Stomach (tissue), 4 donors: Measurements from ENCODE around the gene DMRT2.

ENCODE experiments used
- POLR2A ChIP-seq, 4 donors: fragments of 450-650 bp; IDR thresholded peaks; one replicate each; pipeline ENCODE4 v1.6.1; 2016; ENCODE audit warnings: antibody characterized with exemption in 4 of 4, control low read depth in 2 of 4, mild to moderate bottlenecking in 1 of 4, moderate library complexity in 1 of 4
- TF ChIP-seq, protein P1 (sequence below), 7 experiments: fragments of 450-650 bp in 4 of 7; fragments of 200-600 bp in 3 of 7; sonication (generic) in 3 of 7; IDR thresholded peaks; one replicate each; pipeline ENCODE4 v1.5.1; 2016 to 2019; ENCODE audit warnings: antibody characterized with exemption in 7 of 7, control low read depth in 2 of 7, mild to moderate bottlenecking in 1 of 7

DNA sequence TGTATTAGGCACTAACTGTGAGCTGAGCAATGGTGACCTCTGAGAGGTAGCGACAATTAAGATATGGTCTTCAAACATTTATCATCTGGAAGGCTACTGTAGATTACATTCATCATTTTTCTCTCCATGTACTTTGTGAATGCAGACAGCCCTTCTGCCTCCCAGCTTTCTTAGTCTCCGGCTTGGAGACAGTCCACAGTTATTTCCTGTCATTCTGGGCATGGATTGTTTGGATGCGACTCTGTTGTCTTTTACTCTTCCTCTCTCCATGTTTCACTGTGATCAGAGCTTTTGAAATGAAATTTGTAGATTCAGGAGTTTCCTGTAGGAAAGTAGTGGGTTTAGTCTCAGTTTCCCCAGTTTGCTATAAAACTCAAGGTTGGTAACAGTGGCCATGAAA lies 20.5 kb downstream of the DMRT2 start:
- TF ChIP-seq, protein P1, sequence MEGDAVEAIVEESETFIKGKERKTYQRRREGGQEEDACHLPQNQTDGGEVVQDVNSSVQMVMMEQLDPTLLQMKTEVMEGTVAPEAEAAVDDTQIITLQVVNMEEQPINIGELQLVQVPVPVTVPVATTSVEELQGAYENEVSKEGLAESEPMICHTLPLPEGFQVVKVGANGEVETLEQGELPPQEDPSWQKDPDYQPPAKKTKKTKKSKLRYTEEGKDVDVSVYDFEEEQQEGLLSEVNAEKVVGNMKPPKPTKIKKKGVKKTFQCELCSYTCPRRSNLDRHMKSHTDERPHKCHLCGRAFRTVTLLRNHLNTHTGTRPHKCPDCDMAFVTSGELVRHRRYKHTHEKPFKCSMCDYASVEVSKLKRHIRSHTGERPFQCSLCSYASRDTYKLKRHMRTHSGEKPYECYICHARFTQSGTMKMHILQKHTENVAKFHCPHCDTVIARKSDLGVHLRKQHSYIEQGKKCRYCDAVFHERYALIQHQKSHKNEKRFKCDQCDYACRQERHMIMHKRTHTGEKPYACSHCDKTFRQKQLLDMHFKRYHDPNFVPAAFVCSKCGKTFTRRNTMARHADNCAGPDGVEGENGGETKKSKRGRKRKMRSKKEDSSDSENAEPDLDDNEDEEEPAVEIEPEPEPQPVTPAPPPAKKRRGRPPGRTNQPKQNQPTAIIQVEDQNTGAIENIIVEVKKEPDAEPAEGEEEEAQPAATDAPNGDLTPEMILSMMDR (IDR thresholded peaks at IDR 0.05) = no peak
- no peak for TF ChIP-seq POLR2A (IDR thresholded peaks at IDR 0.05)
